Measurements from ENCODE around the gene KSR1. TPM values are rescaled to one million over a fixed set of nuclear protein-coding genes. Genes with fewer than 3 reads are reported as not detected.
A peak's percentile ranks its signal among the peaks of the same experiment; 100 is the strongest.
"Not testable (repeated sequence)": the region's sequence is repeated elsewhere in the genome, so short reads cannot be mapped to it uniquely, and the experiment has no call there.

KSR1 gene
- total RNA-seq, 4 donors from 2014 or later, result 26.6 to 64.4 (median 42.2) TPM

DNA sequence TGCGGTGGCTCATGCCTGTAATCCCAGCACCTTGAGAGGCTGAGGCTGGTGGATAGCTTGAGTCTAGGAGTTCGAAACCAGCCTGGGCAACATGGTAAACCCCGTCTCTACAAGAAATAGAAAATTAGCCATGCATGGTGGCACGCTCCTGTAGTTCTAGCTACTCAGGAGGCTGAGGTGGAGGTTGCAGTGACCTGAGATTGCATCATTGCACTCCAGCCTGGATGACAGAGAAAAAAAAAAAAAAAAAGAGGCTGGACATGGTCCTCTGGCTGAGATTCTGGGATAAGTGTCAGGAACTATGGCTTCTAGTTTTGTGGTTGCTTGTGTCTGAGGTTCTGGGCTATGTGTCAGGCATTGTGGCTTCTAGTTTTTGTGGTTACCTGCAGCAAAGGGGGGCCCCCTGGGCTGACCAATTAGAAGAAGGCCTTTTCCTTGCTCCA is 7.0 kb downstream of the KSR1 start:
- Histone ChIP-seq H3K9me3 (no peaks in the 10 kb centered on the region), H3K4me1 (peaks cover 0 to 15% (median 7%) of the 10 kb centered on the region in 4 donors), H3K27ac (no peak overlapping the region), H3K36me3 (no peaks in the 10 kb centered on the region), H3K27me3 (no peaks in the 10 kb centered on the region), H3K4me3 (no peak overlapping the region)
- no peak for TF ChIP-seq POLR2A (IDR thresholded peaks at IDR 0.05)
- TF ChIP-seq CTCF (IDR thresholded peaks at IDR 0.05), result no peak
- no peak for DNase-seq

- H3K4me1 ChIP-seq, result peaks cover 0 to 10% (median 6%) of the 10 kb centered on the region in 4 donors
These were observed 7.8 kb downstream of the KSR1 start for GRCh38 chr17:27464019-27464418.

GRCh38 chr17:27464431-27464830 is 8.2 kb downstream of the KSR1 start:
- Histone ChIP-seq H3K36me3 (no peaks in the 10 kb centered on the region), H3K27ac (no peak overlapping the region), H3K27me3 (no peaks in the 10 kb centered on the region), H3K9me3 (no peaks in the 10 kb centered on the region), H3K4me1 (peaks cover 0 to 10% (median 6%) of the 10 kb centered on the region in 4 donors), H3K4me3 (no peak overlapping the region)
- DNase-seq, result no peak
- TF ChIP-seq CTCF (IDR thresholded peaks at IDR 0.05) (no peak), POLR2A (IDR thresholded peaks at IDR 0.05) (no peak)

More at GRCh38 chr17:27464019-27464418, 7.8 kb downstream of the KSR1 start:
- not testable (repeated sequence) for DNase-seq, H3K4me3 ChIP-seq, H3K9me3 ChIP-seq, H3K27me3 ChIP-seq, H3K36me3 ChIP-seq, H3K27ac ChIP-seq

GRCh38 chr17:27465875-27466274 is 9.6 kb downstream of the KSR1 start:
- not testable (repeated sequence) for H3K27ac ChIP-seq, H3K9me3 ChIP-seq, DNase-seq, H3K27me3 ChIP-seq, H3K4me3 ChIP-seq, H3K36me3 ChIP-seq
- H3K4me1 ChIP-seq, result peaks cover 0 to 10% (median 6%) of the 10 kb centered on the region in 4 donors

GRCh38 chr17:27466376-27466742 is 10.1 kb downstream of the KSR1 start:
- TF ChIP-seq CTCF (IDR thresholded peaks at IDR 0.05) (no peak), POLR2A (IDR thresholded peaks at IDR 0.05) (no peak)
- Histone ChIP-seq H3K4me3 (no peak overlapping the region), H3K36me3 (no peaks in the 10 kb centered on the region), H3K27ac (peak overlapping the region in 1 of 4 donors; percentile 42), H3K9me3 (no peaks in the 10 kb centered on the region), H3K4me1 (peaks cover 0 to 10% (median 6%) of the 10 kb centered on the region in 4 donors), H3K27me3 (no peaks in the 10 kb centered on the region)
- DNase-seq, result peak in 2 of 3 donors; percentile 24 to 52

DNA sequence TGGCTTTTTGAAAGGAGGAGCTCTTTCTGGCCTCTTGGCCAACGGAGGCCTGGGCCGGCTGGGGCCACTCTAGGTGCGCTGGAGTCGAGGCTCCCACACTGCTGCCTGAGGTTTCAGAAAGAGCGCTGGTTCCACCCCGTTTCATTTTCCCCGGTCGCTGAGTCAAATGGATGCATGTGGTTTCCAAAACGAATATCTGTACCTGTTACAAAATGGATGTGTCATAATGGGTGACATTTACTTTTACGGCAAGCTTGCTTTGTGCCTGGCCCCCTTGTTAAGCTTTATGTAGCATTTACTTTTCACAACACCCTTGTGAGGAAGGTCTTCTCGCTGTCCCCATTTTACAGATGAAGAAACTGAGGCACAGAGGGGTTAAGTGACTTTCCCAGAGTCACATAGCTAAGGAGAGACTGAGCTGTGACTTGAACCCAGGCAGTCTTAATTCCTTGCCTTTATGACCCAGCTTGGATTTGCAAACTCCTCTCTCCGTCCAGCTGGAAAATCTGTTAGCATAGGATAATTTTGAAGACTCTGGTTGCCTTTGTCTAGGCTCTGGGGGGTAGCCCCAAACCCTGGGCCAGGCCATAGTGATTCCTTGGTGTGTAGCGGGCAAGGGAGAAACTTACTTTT is 10.6 kb downstream of the KSR1 start:
- no peaks in the 10 kb centered on the region for H3K27me3 ChIP-seq
- peaks cover 0 to 10% (median 9%) of the 10 kb centered on the region in 4 donors for H3K4me1 ChIP-seq
- no peak overlapping the region for H3K4me3 ChIP-seq
- TF ChIP-seq CTCF (IDR thresholded peaks at IDR 0.05), result no peak
- H3K9me3 ChIP-seq, result no peaks in the 10 kb centered on the region
- DNase-seq, result peak in 2 of 3 donors; percentile 24 to 52
- H3K27ac ChIP-seq, result peak overlapping the region in 2 of 4 donors; percentile 42 to 43
- no peaks in the 10 kb centered on the region for H3K36me3 ChIP-seq

DNA sequence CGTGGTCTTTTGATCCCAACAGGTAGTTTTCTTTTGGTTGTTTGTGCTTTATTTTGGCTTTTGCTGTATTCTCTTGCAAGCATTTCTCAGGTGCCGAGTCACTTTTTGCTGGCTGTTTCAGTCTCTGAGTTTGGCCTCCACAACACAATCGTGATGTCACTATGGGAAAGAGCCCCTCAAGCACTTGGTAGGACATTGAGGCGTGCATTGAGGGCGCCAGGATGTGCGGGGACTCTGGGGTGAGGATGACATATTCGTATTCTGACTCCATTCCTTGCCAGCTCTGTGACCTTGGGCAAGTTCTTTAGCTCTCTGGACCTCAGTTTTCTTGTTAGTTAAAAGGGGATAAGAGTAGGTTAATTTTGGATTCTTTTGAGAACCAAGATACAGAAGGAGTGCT is 13.0 kb downstream of the KSR1 start:
- no peak for TF ChIP-seq POLR2A (IDR thresholded peaks at IDR 0.05)
- no peak for TF ChIP-seq CTCF (IDR thresholded peaks at IDR 0.05)
- Histone ChIP-seq H3K4me3 (no peak overlapping the region), H3K4me1 (peaks cover 0 to 26% (median 12%) of the 10 kb centered on the region in 4 donors), H3K36me3 (no peaks in the 10 kb centered on the region), H3K9me3 (no peaks in the 10 kb centered on the region), H3K27me3 (no peaks in the 10 kb centered on the region), H3K27ac (no peak overlapping the region)
- DNase-seq, result no peak

All from Peyer's patch (tissue), 4 donors.